NB4 (cell line): Measurements from ENCODE around the gene PRR7.

Experiments
- CTCF ChIP-seq: IDR thresholded peaks from one replicate; pipeline ENCODE4 v1.5.1; 2012; ENCODE audit warnings: low read depth, low read length
- POLR2A ChIP-seq: IDR thresholded peaks from 2 replicates; pipeline ENCODE4 v1.6.1; 2011; ENCODE audit warnings: mild to moderate bottlenecking; ENCODE audit not compliant: insufficient read length; ENCODE audit errors: extremely low read depth

- no peak for TF ChIP-seq POLR2A
- no peak for TF ChIP-seq CTCF
Observed at GRCh38 chr5:177410575-177410974, 36.0 kb upstream of the PRR7 start.
